Measurements from ENCODE around the gene PHTF1.
A peak's percentile ranks its signal among the peaks of the same experiment; 100 is the strongest.
"Not testable (repeated sequence)": the region's sequence is repeated elsewhere in the genome, so short reads cannot be mapped to it uniquely, and the experiment has no call there.

The PHTF1 gene

GRCh38 chr1:113770031-113770430 is 10.7 kb upstream of the PHTF1 start:
- DNase-seq: no peak

DNA sequence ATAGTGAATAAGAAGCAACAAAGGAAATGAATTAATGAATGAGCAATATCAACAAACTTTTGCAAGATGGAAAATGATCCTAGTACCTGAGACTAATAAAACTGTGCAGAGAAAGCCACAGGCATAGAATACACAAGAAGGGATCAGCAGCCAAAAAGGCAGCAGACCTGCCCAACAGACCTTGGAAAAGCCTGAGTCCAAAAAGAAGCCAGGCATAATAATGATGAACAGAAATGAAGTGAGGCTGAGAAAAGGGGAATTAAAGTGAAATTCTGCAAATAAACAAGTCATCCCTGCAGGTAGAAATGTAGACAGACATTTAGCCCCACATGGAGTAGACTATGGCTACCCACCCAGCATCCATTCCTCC is 10.3 kb upstream of the PHTF1 start:
- DNase-seq: no peak

DNA sequence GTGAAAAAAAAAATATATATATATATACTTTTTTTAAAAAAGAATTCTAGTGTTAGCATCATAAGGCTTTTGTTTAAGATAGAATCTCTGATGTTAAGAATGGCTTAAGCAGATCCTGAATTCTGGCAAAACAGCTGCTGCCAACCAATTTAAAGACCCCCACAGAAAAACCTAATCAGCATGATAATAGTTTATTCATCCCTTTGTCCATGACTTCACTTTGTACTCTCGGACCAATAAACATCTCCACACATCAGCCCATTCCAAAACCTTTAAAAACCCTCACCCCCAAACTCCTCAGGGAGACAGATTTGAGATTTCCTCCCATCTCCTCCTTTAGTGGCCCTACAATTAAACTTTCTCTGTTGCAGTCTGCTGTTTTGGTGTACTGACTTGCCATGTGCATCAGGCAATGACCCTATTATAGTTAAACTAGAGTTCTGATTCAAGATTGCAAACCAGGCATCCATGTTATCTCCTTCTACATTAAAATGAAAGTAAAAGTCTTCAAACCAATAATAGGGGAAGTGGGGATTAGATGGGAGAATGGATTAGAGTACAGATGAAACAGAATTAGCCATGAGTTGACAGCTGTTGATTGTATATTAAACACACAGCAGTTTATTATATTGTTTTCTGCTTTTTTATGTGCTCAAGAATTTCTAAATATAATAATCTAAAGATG is 9.8 kb upstream of the PHTF1 start:
- no peak for DNase-seq

GRCh38 chr1:113765306-113766230 is 6.3 kb upstream of the PHTF1 start:
- DNase-seq: no peak

GRCh38 chr1:113763661-113764060 is 4.4 kb upstream of the PHTF1 start:
- DNase-seq: no peak

DNA sequence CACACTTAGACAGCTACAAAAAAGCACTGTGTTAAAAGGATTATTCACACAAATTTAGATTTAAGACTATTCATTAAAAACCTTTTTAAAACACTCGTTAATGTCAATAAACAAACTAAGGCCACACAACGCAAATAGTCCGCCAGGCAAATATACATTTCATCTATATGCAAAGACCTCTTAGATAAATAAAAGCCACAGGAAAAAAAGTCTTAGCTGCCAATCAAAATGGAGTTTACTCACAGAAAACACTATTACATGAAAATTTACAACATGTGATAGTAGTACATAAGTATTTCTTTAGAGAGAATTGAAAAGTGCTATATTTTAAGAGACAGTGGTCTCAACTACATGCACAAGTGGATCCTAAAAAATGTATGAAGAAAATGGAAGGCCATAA is 2.7 kb upstream of the PHTF1 start:
- no peak for DNase-seq

- DNase-seq: no peak
Observed at GRCh38 chr1:113760102-113761080, 1.1 kb upstream of the PHTF1 start.

- DNase-seq: peak; percentile 76
Observed at GRCh38 chr1:113758631-113759332, 504 bp downstream of the PHTF1 start.

DNA sequence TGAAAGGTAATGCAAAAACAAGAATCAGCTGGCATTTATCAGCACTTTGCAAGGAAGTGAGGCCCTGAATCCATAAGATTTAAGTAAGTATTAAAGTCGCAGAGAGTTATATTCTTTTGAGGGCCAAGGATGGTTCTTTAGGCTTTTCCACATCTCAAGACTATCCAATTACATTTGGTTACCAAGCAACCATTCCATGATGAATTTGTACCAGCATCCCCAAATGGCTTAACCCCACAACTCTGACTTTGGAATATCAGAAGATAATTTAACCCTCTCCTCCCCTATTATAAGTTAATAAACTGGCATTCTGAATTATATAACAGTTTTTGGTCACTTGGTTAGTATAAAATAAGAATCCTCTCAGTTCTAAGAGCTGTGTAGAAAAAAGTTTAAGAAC is 2.8 kb downstream of the PHTF1 start:
- DNase-seq: no peak

- DNase-seq: not testable (repeated sequence)
Observed at GRCh38 chr1:113753333-113753732, 6.0 kb downstream of the PHTF1 start.

- no peak for DNase-seq
Observed at GRCh38 chr1:113751516-113751915, 7.8 kb downstream of the PHTF1 start.

DNA sequence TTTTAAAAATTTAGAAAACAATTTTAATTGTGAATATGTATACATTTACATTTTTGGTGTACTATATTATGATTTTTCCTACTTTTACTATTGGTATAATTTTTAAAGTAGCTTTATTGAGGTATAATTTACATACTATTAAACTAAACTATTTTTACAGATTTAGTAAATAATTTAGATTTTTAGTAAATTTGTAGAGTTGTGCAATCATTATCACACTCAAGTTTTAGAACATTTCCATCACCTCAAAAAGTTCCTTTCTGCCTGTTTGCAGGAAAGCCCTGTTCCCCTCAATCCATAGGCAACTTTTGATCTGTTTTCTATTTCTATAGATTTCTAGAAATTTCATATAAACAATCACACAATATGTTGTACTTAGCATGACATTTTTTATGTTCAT is 8.2 kb downstream of the PHTF1 start:
- no peak for DNase-seq

DNA sequence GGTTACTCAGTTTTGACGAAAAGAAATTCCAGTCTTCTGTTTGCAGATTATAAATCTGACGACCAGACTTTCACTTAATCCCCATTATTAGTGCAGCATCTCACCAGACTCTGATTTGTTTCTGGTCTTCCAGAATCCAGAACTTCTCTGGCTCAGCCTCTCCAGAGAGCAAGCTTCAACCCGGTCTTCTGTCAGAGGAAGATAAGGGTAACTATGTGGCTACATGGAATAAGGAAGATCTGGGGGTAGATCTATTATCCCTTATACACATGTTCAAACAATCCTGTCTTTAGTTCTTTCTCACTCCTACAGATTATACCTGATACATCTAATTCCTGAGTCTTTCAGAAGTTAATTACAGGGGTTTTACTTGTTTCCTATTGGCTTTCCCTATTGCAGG is 9.9 kb downstream of the PHTF1 start:
- no peak for DNase-seq

DNA sequence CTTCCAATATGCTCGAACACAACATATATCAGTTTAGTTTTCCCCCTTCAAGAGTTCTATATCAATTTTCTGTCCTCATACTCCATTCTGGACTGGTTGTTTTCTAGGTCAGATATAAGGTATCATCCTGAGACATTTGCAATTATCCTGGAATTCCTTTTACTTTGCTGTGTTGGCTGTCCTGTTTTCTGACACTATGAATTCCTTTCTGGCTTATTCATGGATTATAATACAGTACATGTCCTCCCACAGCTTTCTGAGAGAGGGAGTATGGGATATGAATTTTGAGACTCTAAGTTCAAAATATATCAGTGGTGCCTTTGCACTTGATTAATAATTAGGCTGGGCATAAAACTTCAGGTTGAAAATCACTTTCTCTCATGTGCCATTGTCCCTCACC is 11.9 kb downstream of the PHTF1 start:
- no peak for DNase-seq

- DNase-seq: no peak
Observed at GRCh38 chr1:113745425-113745824, 13.9 kb downstream of the PHTF1 start.

GRCh38 chr1:113744114-113744513 is 15.2 kb downstream of the PHTF1 start:
- no peak for DNase-seq

DNA sequence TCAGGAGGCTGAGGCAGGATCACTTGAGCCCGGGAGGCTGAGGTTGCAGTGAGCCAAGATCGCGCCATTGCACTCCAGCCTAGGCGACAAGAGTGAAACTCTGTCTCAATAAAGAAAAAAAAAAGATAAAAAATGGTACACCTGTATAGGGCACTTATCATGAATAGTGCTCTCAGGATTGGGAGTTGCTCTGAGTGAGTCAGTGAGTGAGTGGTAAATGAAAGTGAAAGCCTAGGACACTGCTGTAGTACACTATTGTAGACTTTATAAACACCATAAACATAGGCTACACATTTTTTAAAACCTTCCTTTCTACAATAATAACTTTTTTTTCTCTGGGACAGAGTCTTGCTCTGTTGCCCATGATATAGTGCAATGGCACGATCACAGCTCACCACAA is 16.8 kb downstream of the PHTF1 start:
- DNase-seq: no peak

DNA sequence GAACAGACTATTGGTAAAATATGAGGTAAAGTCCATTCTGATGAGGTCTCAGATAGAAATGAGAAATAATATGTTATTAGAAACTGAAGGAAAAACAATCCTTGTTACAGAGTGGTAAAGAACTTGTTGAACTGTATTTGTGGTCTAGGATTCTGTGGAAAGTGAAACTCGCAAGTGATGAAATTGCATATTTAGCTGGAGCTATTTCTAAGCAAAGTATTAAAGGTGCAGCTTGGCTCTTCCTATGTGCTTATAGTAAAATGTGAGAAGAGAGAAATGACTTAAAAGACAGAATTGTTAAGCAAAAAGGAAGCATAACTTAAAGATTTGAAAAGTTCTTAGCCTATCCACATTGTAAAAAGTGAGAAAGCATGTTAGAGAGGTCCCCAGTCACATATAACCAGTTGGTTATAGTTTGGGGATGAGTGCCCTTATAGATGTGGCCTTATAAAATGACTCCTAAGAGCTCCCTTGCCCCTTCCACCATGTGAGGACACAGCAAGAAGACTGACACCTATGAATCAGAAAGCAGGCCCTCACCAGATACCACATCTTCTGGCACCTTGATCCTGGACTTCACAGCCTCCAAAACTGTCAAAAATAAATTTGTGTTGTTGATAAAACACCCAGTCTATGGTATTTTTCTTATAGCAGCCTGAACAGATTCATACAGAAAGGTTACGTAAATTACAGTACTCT is 24.8 kb downstream of the PHTF1 start:
- DNase-seq: no peak

- no peak for DNase-seq
Observed at GRCh38 chr1:113732802-113733201, 26.5 kb downstream of the PHTF1 start.

DNA sequence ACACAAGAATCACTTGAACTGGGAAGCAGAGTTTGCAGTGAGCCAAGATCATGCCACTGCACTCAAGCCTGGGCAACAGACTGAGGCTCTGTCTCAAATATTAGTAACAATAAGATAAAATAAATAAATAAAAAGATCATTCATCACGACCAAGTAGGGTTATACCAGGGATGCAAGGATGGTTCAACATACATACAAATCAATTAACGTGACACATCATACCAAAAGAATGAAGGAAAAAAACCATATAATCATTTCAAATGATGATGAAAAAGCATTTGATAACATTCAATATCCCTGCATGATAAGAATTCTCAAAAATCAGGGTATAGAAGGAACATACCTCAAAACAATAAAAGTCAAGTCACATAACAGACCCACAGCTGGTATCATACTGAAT is 38.3 kb downstream of the PHTF1 start:
- DNase-seq: no peak

DNA sequence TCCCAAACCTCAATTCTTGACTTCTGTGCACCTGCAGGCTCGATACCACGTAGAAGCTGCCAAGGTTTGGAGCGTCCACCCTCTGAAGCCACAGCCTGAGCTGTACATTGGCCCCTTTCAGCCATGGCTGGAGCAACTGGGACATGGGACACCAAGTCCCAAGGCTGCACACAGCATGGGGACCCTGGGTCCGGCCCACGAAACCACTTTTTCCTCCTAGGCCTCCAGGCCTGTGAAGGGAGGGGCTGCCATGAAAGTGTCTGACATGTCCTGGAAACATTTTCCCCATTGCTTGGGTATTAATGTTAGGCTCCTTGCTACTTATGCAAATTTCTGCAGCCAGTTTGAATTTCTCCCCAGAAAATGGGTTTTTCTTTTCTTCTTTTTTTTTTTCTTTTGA is 40.7 kb downstream of the PHTF1 start:
- DNase-seq: not testable (repeated sequence)

DNA sequence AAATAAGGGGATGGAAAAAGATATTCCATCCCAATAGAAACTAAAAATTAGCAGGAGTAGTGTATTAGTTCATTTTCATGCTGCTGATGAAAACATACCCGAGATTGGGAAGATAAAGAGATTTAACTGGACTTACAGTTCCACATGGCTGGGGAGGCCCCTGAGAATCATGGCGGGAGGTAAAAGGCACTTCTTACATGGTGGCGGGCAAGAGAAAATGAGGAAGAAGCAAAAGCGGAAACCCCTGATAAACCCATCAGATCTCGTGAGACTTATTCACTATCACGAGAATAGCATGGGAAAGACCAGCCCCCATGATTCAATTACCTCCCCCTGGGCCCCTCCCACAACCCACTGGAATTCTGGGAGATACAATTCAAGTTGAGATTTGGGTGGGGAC is 41.8 kb downstream of the PHTF1 start:
- not testable (repeated sequence) for DNase-seq

All from midbrain (tissue), 1 donor.